AG09309 (cell line): Measurements from ENCODE around the gene PTMA.

Source experiments
- DNase-seq: peaks from one replicate; pipeline ENCODE4 v3.0.0-alpha.2; 2010; ENCODE audit warnings: low read depth
- H3K4me3 ChIP-seq: 2 replicates; pipeline ENCODE4 v1.5.1; 2011; ENCODE audit warnings: mild to moderate bottlenecking, low read depth, low read length, moderate library complexity; ENCODE audit not compliant: control insufficient read depth
- CTCF ChIP-seq: IDR thresholded peaks from 2 replicates; pipeline ENCODE4 v1.5.1; 2011; ENCODE audit warnings: mild to moderate bottlenecking, low read depth, low read length, inconsistent platforms; ENCODE audit not compliant: insufficient read depth, control insufficient read depth; ENCODE audit errors: missing control alignments

The PTMA gene

GRCh38 chr2:231752061-231752460 is 43.7 kb downstream of the PTMA start:
- DNase-seq = no peak
- no peak for TF ChIP-seq CTCF
- H3K4me3 ChIP-seq = no peak overlapping the region

- DNase-seq = no peak
These were observed 53.4 kb downstream of the PTMA start for GRCh38 chr2:231761735-231762134.

More at GRCh38 chr2:231761735-231762134, 53.4 kb downstream of the PTMA start:
- TF ChIP-seq CTCF = no peak
- no peak overlapping the region for H3K4me3 ChIP-seq
